Brain microvascular endothelial cell (primary cell): ENCODE measurements around the gene UTP25.

Source experiments
- DNase-seq: peaks from one replicate; pipeline ENCODE4 v3.0.0-alpha.2; 2020
- H3K27ac ChIP-seq: fragments of 250-450 bp; sonication (Bioruptor Pico); 2 replicates; pipeline ENCODE4 v1.5.1; 2020; ENCODE audit warnings: mild to moderate bottlenecking, moderate library complexity
- H3K27me3 ChIP-seq: fragments of 250-450 bp; sonication (Bioruptor Pico); replicated peaks from 2 replicates; pipeline ENCODE4 v1.5.1; 2020; ENCODE audit warnings: mild to moderate bottlenecking
- H3K36me3 ChIP-seq: fragments of 250-450 bp; sonication (Bioruptor Pico); replicated peaks from 2 replicates; pipeline ENCODE4 v1.5.1; 2020; ENCODE audit warnings: mild to moderate bottlenecking
- H3K4me3 ChIP-seq: 2 replicates; pipeline ENCODE4 v1.5.1; 2011; ENCODE audit warnings: low read depth, mild to moderate bottlenecking, control low read depth, low read length, moderate library complexity
- CTCF ChIP-seq: IDR thresholded peaks from 2 replicates; pipeline ENCODE4 v1.5.1; 2011; ENCODE audit warnings: low read depth, mild to moderate bottlenecking, moderate library complexity, low read length, control low read depth, inconsistent platforms; ENCODE audit errors: missing control alignments
- in situ Hi-C: cut with HindIII; loops from 2 replicates; pipeline ENCODE4 v1.10.0; 2017; ENCODE audit warnings: low sequenced_read_pairs, low pct_ligation_motif_present

Gene UTP25

DNA sequence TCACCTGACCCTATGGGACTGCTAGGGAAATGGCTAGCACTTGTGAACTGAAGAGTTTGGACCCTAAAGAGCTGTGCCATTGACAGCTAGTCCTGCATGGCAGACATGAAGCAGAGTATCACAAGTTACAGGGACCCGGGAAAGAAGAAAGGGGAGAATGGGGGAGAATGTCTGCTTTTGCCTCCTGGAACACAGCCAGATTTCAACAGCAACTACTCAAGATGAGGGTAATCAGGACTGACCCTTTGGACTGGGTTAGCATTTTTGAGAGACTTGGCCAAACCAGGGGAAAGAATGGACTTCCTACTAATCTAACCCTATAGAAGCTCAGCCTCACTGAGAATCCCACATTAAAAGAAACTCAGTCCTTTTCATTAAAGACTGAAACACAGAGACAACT is 8.7 kb upstream of the UTP25 start:
- in situ Hi-C loops = no loop called here
- no peak for TF ChIP-seq CTCF
- no peak overlapping the region for H3K27ac ChIP-seq
- H3K4me3 ChIP-seq = no peak overlapping the region
- DNase-seq = no peak
- H3K27me3 ChIP-seq = no peaks in the 10 kb centered on the region
- no peaks in the 10 kb centered on the region for H3K36me3 ChIP-seq

DNA sequence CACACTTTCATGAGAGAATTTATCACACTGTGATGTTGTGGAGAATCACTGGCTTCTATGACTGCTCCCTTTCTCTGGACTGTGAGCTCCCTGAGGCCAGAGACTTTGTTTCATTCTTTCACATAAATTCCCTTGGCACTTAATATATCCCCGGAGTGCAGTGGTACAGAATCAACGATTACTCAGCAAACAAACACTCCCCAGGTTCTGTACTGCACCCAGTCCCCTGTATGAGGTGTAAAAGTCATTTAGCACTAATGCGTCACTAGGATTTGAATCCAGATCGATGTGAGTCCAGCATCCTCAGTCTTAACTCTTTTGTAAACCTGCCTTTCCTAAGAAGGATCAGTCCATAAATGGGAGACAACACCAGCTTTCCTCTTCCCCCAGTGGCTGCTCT is 6.8 kb upstream of the UTP25 start:
- in situ Hi-C loops = no loop called here
- Histone ChIP-seq H3K27ac (no peak overlapping the region), H3K36me3 (no peaks in the 10 kb centered on the region), H3K4me3 (no peak overlapping the region), H3K27me3 (no peaks in the 10 kb centered on the region)
- no peak for DNase-seq
- TF ChIP-seq CTCF = no peak

GRCh38 chr1:209822706-209823105 is 5.1 kb upstream of the UTP25 start:
- no peak overlapping the region for H3K27ac ChIP-seq
- DNase-seq = no peak
- no peaks in the 10 kb centered on the region for H3K36me3 ChIP-seq
- in situ Hi-C loops = no loop called here
- no peaks in the 10 kb centered on the region for H3K27me3 ChIP-seq
- TF ChIP-seq CTCF = no peak
- peak overlapping the region; percentile 1 for H3K4me3 ChIP-seq

DNA sequence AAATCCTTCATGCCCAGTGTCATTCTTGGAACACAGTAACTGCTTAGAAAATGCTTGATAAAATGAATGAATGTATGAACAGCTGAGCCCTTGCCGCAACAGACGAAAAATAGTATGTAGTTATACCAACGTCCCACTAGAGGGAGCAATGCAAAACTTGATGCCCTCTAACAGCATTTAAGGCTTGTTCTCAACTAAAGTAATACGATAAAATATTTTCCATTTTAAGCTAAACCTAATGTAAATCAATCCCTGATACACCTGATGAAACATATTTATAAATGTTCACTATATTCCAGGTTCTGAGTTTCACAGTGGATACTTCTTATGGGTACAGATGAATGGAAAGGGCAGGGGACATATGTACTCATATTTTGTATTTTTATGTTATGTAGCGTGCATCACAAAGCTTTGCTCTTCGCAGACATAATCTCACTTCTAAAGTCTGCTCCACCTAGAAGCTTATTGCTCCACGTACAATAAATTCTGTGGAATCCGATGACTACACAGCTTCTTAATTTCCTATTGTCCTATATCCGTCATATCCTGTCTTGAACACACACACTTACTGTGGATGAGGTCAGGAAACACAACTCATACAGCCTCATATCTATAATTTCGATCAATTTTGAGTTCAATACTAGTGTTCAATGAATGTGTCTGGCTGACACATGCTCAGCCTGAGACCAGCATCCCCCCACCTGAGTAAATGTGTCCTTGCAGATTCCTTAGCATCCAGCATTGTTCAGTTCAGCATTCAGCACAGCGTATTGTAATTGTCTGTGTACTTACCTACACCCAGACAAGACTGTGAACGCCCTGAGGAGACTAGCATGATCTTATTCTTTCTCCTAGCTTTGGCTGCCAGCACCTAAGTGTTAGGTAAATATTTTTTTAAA is 4.4 kb upstream of the UTP25 start:
- in situ Hi-C loops = no loop called here
- Histone ChIP-seq H3K4me3 (peak overlapping the region; percentile 1), H3K27me3 (no peaks in the 10 kb centered on the region), H3K27ac (peak overlapping the region; percentile 51), H3K36me3 (no peaks in the 10 kb centered on the region)
- peak; percentile 63 for DNase-seq
- peak; percentile 71 for TF ChIP-seq CTCF

DNA sequence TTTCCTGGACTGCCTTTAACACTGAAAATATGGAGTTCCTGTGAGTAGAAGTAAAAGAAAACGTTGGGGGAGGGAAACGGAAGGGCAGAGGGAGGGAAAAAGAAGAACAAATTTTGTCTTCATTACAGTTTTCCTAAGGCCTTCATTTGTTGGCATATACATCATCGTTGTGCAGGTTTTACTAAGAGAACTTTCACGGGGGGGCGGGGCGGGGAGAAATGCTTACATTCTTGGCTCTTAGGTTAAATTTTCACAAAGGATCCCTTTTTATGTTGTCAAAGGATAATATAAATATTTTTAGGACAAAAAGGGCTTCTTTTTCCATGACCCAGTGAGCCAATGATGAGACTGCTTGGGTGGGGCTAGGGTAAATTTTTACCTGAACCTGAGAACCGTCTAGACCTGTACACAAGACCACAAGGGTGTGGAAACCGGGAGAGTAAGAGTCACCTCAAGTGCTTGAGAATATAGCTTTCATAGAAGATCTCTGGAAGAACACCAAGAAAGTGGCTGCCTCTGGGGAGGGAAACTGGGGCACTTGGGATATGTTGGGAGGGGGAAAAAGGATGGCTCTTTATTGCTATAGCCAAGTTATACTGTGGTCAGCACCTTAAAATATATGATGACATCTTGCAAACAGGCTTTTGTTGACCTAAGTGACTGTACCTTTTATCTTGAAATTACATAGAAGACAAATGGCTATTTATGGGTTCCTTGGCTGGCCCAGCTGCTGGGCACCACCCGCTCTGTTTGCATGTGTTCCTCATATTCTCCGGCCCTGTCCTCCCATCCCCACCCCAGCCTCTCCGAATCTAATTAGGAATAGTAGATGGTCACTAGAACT is 2.0 kb upstream of the UTP25 start:
- no peak for TF ChIP-seq CTCF
- in situ Hi-C loops = no loop called here
- no peak overlapping the region for H3K27ac ChIP-seq

More for the DNA sequence above, 2.0 kb upstream of the UTP25 start:
- Histone ChIP-seq H3K4me3 (no peak overlapping the region), H3K36me3 (peaks cover 1% of the 10 kb centered on the region), H3K27me3 (no peaks in the 10 kb centered on the region)
- DNase-seq = no peak
